ENCODE measurements around the gene SLX9.

The SLX9 gene

GRCh38 chr21:44918107-44918470, 21.7 kb upstream of the SLX9 start:
- H3K4me1 Mint-ChIP-seq (ENCODE audit: low read depth) = peaks cover 82% of the 10 kb centered on the region
- no peak overlapping the region for H3K27ac Mint-ChIP-seq
- peaks cover 34% of the 10 kb centered on the region for H3K36me3 Mint-ChIP-seq (ENCODE audit: low read depth)

GRCh38 chr21:44918581-44919033, 21.2 kb upstream of the SLX9 start:
- Mint-ChIP-seq H3K9me3 (no peaks in the 10 kb centered on the region), H3K36me3 (ENCODE audit: low read depth) (peaks cover 34% of the 10 kb centered on the region), H3K27me3 (no peaks in the 10 kb centered on the region), H3K4me3 (peak overlapping the region; percentile 100), H3K4me1 (ENCODE audit: low read depth) (peaks cover 82% of the 10 kb centered on the region), H3K27ac (peak overlapping the region; percentile 71)

More at GRCh38 chr21:44918107-44918470, 21.7 kb upstream of the SLX9 start:
- Mint-ChIP-seq H3K4me3 (peak overlapping the region; percentile 100), H3K27me3 (no peaks in the 10 kb centered on the region), H3K9me3 (no peaks in the 10 kb centered on the region)

- Mint-ChIP-seq H3K27ac (peak overlapping the region; percentile 81), H3K27me3 (no peaks in the 10 kb centered on the region), H3K9me3 (no peaks in the 10 kb centered on the region), H3K36me3 (ENCODE audit: low read depth) (peaks cover 32% of the 10 kb centered on the region), H3K4me3 (peak overlapping the region; percentile 100), H3K4me1 (ENCODE audit: low read depth) (peaks cover 82% of the 10 kb centered on the region)
These were observed 20.5 kb upstream of the SLX9 start for GRCh38 chr21:44919111-44919912.

GRCh38 chr21:44919913-44920693, 19.7 kb upstream of the SLX9 start:
- Mint-ChIP-seq H3K36me3 (ENCODE audit: low read depth) (peaks cover 30% of the 10 kb centered on the region), H3K9me3 (no peaks in the 10 kb centered on the region), H3K27me3 (no peaks in the 10 kb centered on the region), H3K27ac (peak overlapping the region; percentile 99), H3K4me1 (ENCODE audit: low read depth) (peaks cover 82% of the 10 kb centered on the region), H3K4me3 (peak overlapping the region; percentile 100)

GRCh38 chr21:44920694-44921604, 18.9 kb upstream of the SLX9 start, which contains the start of gene ITGB2:
ITGB2 (minus strand) TSS chr21:44920899; CDS start chr21:44910782, 10,117 bp downstream.
- H3K27me3 Mint-ChIP-seq = no peaks in the 10 kb centered on the region
- no peaks in the 10 kb centered on the region for H3K9me3 Mint-ChIP-seq
- H3K4me1 Mint-ChIP-seq (ENCODE audit: low read depth) = peaks cover 82% of the 10 kb centered on the region
- peaks cover 25% of the 10 kb centered on the region for H3K36me3 Mint-ChIP-seq (ENCODE audit: low read depth)
- H3K4me3 Mint-ChIP-seq = peak within 1 kb of the TSS; percentile 100
- H3K27ac Mint-ChIP-seq = peak within 1 kb of the TSS; percentile 99

GRCh38 chr21:44921928-44922327, 17.9 kb upstream of the SLX9 start:
- Mint-ChIP-seq H3K4me3 (peak overlapping the region; percentile 100), H3K36me3 (ENCODE audit: low read depth) (peaks cover 22% of the 10 kb centered on the region), H3K27me3 (no peaks in the 10 kb centered on the region), H3K4me1 (ENCODE audit: low read depth) (peaks cover 82% of the 10 kb centered on the region), H3K9me3 (no peaks in the 10 kb centered on the region), H3K27ac (peak overlapping the region; percentile 61)

GRCh38 chr21:44923480-44924084, 16.2 kb upstream of the SLX9 start:
- Mint-ChIP-seq H3K36me3 (ENCODE audit: low read depth) (peaks cover 8% of the 10 kb centered on the region), H3K27ac (peak overlapping the region; percentile 91), H3K4me1 (ENCODE audit: low read depth) (peaks cover 82% of the 10 kb centered on the region), H3K4me3 (peak overlapping the region; percentile 100), H3K27me3 (no peaks in the 10 kb centered on the region), H3K9me3 (no peaks in the 10 kb centered on the region)

GRCh38 chr21:44924606-44925377, 15.0 kb upstream of the SLX9 start:
- peak overlapping the region; percentile 100 for H3K4me3 Mint-ChIP-seq

GRCh38 chr21:44925378-44925755, 14.5 kb upstream of the SLX9 start:
- no peaks in the 10 kb centered on the region for H3K36me3 Mint-ChIP-seq (ENCODE audit: low read depth)
- H3K9me3 Mint-ChIP-seq = no peaks in the 10 kb centered on the region

More at GRCh38 chr21:44924606-44925377, 15.0 kb upstream of the SLX9 start:
- Mint-ChIP-seq H3K4me1 (ENCODE audit: low read depth) (peaks cover 87% of the 10 kb centered on the region), H3K36me3 (ENCODE audit: low read depth) (peaks cover 5% of the 10 kb centered on the region), H3K9me3 (no peaks in the 10 kb centered on the region), H3K27ac (peak overlapping the region; percentile 91), H3K27me3 (no peaks in the 10 kb centered on the region)

GRCh38 chr21:44926331-44927101, 13.3 kb upstream of the SLX9 start:
- no peaks in the 10 kb centered on the region for H3K27me3 Mint-ChIP-seq
- no peaks in the 10 kb centered on the region for H3K9me3 Mint-ChIP-seq
- H3K27ac Mint-ChIP-seq = peak overlapping the region; percentile 94
- peaks cover 97% of the 10 kb centered on the region for H3K4me1 Mint-ChIP-seq (ENCODE audit: low read depth)
- peak overlapping the region; percentile 85 for H3K4me3 Mint-ChIP-seq
- H3K36me3 Mint-ChIP-seq (ENCODE audit: low read depth) = no peaks in the 10 kb centered on the region

More at GRCh38 chr21:44925378-44925755, 14.5 kb upstream of the SLX9 start:
- Mint-ChIP-seq H3K4me3 (peak overlapping the region; percentile 100), H3K27me3 (no peaks in the 10 kb centered on the region), H3K27ac (peak overlapping the region; percentile 91), H3K4me1 (ENCODE audit: low read depth) (peaks cover 93% of the 10 kb centered on the region)

- Mint-ChIP-seq H3K36me3 (ENCODE audit: low read depth) (no peaks in the 10 kb centered on the region), H3K27me3 (no peaks in the 10 kb centered on the region), H3K27ac (peak overlapping the region; percentile 94), H3K4me1 (ENCODE audit: low read depth) (peaks cover 92% of the 10 kb centered on the region), H3K9me3 (no peaks in the 10 kb centered on the region), H3K4me3 (peak overlapping the region; percentile 85)
These were observed 12.6 kb upstream of the SLX9 start for GRCh38 chr21:44927259-44927586.

- H3K9me3 Mint-ChIP-seq = no peaks in the 10 kb centered on the region
- peak overlapping the region; percentile 94 for H3K27ac Mint-ChIP-seq
- no peaks in the 10 kb centered on the region for H3K27me3 Mint-ChIP-seq
- H3K36me3 Mint-ChIP-seq (ENCODE audit: low read depth) = no peaks in the 10 kb centered on the region
- H3K4me1 Mint-ChIP-seq (ENCODE audit: low read depth) = peaks cover 87% of the 10 kb centered on the region
- H3K4me3 Mint-ChIP-seq = peak overlapping the region; percentile 85
These were observed 12.0 kb upstream of the SLX9 start for GRCh38 chr21:44927587-44928461.

Measured in stimulated activated naive CD8-positive, alpha-beta T cell treated with anti-CD3 and anti-CD28 coated beads, Interleukin-15, Interleukin-2, amounts not matched to agents 100 ng/mL and 50 ng/mL, for 24 hours (primary cell).